Activated B cell treated with CpG ODN at 0.5 μM for 24 hours (primary cell): Measurements from ENCODE around the gene TLCD3B. TPM values are rescaled to one million over a fixed set of nuclear protein-coding genes. Genes with fewer than 3 reads are reported as not detected.
A peak's percentile ranks its signal among the peaks of the same experiment; 100 is the strongest.

Source experiments
- ATAC-seq: fragments of 200-7000 bp; cut with Tn5 transposase; one replicate; pipeline ENCODE4 v1.10.0; 2021; ENCODE audit warnings: low read depth, mild to moderate bottlenecking, moderate library complexity
- CTCF ChIA-PET: fragments of 350-600 bp; sonication (Branson Sonifier 250); formaldehyde crosslinking; loops from one replicate; lab custom pipeline; 2021; ENCODE audit warnings: antibody characterized with exemption; lab: Charles Lee
- POLR2A ChIA-PET: fragments of 350-600 bp; sonication (Branson Sonifier 250); formaldehyde crosslinking; loops from one replicate; lab custom pipeline; 2021; ENCODE audit warnings: antibody characterized with exemption; lab: Charles Lee
- DNase-seq: peaks from one replicate; pipeline ENCODE4 v3.0.0; 2022
- H3K27ac Mint-ChIP-seq: one replicate; pipeline ENCODE4 v1.8.0; 2020; ENCODE audit warnings: mixed read lengths
- H3K27me3 Mint-ChIP-seq: one replicate; pipeline ENCODE4 v1.8.0; 2021; ENCODE audit warnings: mixed read lengths
- H3K36me3 Mint-ChIP-seq: one replicate; pipeline ENCODE4 v1.8.0; 2021; ENCODE audit warnings: low read depth, mixed read lengths
- H3K4me1 Mint-ChIP-seq: one replicate; pipeline ENCODE4 v1.8.0; 2021; ENCODE audit warnings: mixed read lengths
- H3K4me3 Mint-ChIP-seq: one replicate; pipeline ENCODE4 v1.8.0; 2020; ENCODE audit warnings: mild to moderate bottlenecking, mixed read lengths
- H3K9me3 Mint-ChIP-seq: one replicate; pipeline ENCODE4 v1.8.0; 2020; ENCODE audit warnings: mixed read lengths
- intact Hi-C: fragments of 100-400 bp; cut with micrococcal nuclease; formaldehyde crosslinking; loops from one replicate; pipeline ENCODE4 v1.15.1; 2024
- total RNA-seq: library from RNA; stranded (reverse); gene quantifications from 2 replicates; pipeline ENCODE4 v1.2.3, GENCODE V29; 2022
- TF ChIP-seq, protein P1 (sequence below): fragments of 200-600 bp; IDR thresholded peaks from one replicate; pipeline ENCODE4 v1.8.0; 2022; ENCODE audit warnings: antibody characterized with exemption, mild to moderate bottlenecking

Gene TLCD3B
- total RNA-seq, 1 donor from 2014 or later: not detected

- intact Hi-C loops: loop anchor here (1.0 kb wide), 1 partner anchor 16 kb away; no protein-coding TSS in a partner anchor
- peak; percentile 55 for ATAC-seq
- peak overlapping the region; percentile 81 for H3K27ac Mint-ChIP-seq
- H3K27me3 Mint-ChIP-seq: no peaks in the 10 kb centered on the region
- H3K4me3 Mint-ChIP-seq: peak overlapping the region; percentile 94
- ChIA-PET CTCF (interaction anchor here (1.1 kb wide), 2 partner anchors 16 to 522 kb away, joined by 3 to 8 read pairs; partner anchors contain the start of gene TBX6), POLR2A (interaction anchor here (0.6 to 5.1 kb wide), 6 partner anchors 11 to 109 kb away, joined by 4 to 75 read pairs (median 15); partner anchors contain the start of genes ALDOA, CORO1A, TBX6 and YPEL3)
- no peak for DNase-seq
- H3K4me1 Mint-ChIP-seq: peaks cover 35% of the 10 kb centered on the region
- H3K36me3 Mint-ChIP-seq: peaks cover 59% of the 10 kb centered on the region
- H3K9me3 Mint-ChIP-seq: no peaks in the 10 kb centered on the region
- TF ChIP-seq, protein P1, sequence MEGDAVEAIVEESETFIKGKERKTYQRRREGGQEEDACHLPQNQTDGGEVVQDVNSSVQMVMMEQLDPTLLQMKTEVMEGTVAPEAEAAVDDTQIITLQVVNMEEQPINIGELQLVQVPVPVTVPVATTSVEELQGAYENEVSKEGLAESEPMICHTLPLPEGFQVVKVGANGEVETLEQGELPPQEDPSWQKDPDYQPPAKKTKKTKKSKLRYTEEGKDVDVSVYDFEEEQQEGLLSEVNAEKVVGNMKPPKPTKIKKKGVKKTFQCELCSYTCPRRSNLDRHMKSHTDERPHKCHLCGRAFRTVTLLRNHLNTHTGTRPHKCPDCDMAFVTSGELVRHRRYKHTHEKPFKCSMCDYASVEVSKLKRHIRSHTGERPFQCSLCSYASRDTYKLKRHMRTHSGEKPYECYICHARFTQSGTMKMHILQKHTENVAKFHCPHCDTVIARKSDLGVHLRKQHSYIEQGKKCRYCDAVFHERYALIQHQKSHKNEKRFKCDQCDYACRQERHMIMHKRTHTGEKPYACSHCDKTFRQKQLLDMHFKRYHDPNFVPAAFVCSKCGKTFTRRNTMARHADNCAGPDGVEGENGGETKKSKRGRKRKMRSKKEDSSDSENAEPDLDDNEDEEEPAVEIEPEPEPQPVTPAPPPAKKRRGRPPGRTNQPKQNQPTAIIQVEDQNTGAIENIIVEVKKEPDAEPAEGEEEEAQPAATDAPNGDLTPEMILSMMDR: no peak
Measured at GRCh38 chr16:30076276-30076791, 45.3 kb upstream of the TLCD3B start.

GRCh38 chr16:30075503-30076275 is 44.6 kb upstream of the TLCD3B start, which contains the start of gene PPP4C:
Gene PPP4C, plus strand, starts transcription at chr16:30075994. Its CDS starts 384 bp downstream, at chr16:30076378.
- TF ChIP-seq, protein P1: no peak
- ATAC-seq: peak; percentile 86
- no peaks in the 10 kb centered on the region for H3K9me3 Mint-ChIP-seq
- H3K27ac Mint-ChIP-seq: peak within 1 kb of the TSS; percentile 91
- intact Hi-C loops: loop anchor here (1.0 kb wide), 2 partner anchors 10 to 17 kb away; partner anchors contain the start of gene ALDOA
- H3K36me3 Mint-ChIP-seq: peaks cover 58% of the 10 kb centered on the region
- peaks cover 35% of the 10 kb centered on the region for H3K4me1 Mint-ChIP-seq
- POLR2A ChIA-PET: interaction anchor here (0.6 to 5.1 kb wide), 8 partner anchors 10 to 110 kb away, joined by 3 to 75 read pairs (median 6); partner anchors contain the start of genes ALDOA, CORO1A, TBX6 and YPEL3
- H3K27me3 Mint-ChIP-seq: no peaks in the 10 kb centered on the region
- H3K4me3 Mint-ChIP-seq: peak within 1 kb of the TSS; percentile 94
- CTCF ChIA-PET: interaction anchor here (1.1 kb wide), 2 partner anchors 16 to 523 kb away, joined by 3 to 8 read pairs; partner anchors contain the start of gene TBX6
- peak; percentile 86 for DNase-seq

- intact Hi-C loops: no loop called here
- no peaks in the 10 kb centered on the region for H3K27me3 Mint-ChIP-seq
- no peak overlapping the region for H3K4me3 Mint-ChIP-seq
- DNase-seq (no peak), ATAC-seq (no peak)
- H3K4me1 Mint-ChIP-seq: peaks cover 33% of the 10 kb centered on the region
- TF ChIP-seq, protein P1: no peak
- no peak overlapping the region for H3K27ac Mint-ChIP-seq
- H3K9me3 Mint-ChIP-seq: no peaks in the 10 kb centered on the region
- CTCF ChIA-PET: no interaction called here
- peaks cover 55% of the 10 kb centered on the region for H3K36me3 Mint-ChIP-seq
- POLR2A ChIA-PET: no interaction called here
Measured at GRCh38 chr16:30070490-30070889, 39.4 kb upstream of the TLCD3B start.

- Mint-ChIP-seq H3K4me1 (peaks cover 29% of the 10 kb centered on the region), H3K36me3 (peaks cover 59% of the 10 kb centered on the region), H3K9me3 (no peaks in the 10 kb centered on the region), H3K27ac (no peak overlapping the region), H3K27me3 (no peaks in the 10 kb centered on the region), H3K4me3 (no peak overlapping the region)
- TF ChIP-seq, protein P1: no peak
- ATAC-seq (no peak), DNase-seq (no peak)
- ChIA-PET CTCF (no interaction called here), POLR2A (no interaction called here)
- intact Hi-C loops: loop anchor here (10.0 kb wide), 2 partner anchors 335 to 585 kb away; partner anchors contain the start of genes FBRS, PRR14 and ZNF771
Measured at GRCh38 chr16:30069611-30070462, 38.8 kb upstream of the TLCD3B start.
